Sigmoid colon (tissue), 4 donors: ENCODE measurements around the gene OR6C76.
"Not testable (repeated sequence)": the region's sequence is repeated elsewhere in the genome, so short reads cannot be mapped to it uniquely, and the experiment has no call there.

ENCODE experiments used
- CTCF ChIP-seq, 4 experiments: fragments of 450-650 bp in 3 of 4; fragments of 200-600 bp in 1 of 4; IDR thresholded peaks; one replicate each; pipeline ENCODE4 v1.5.1; 2016 to 2019; ENCODE audit warnings: antibody characterized with exemption in 4 of 4, mild to moderate bottlenecking in 3 of 4, moderate library complexity in 2 of 4
- POLR2A ChIP-seq, 2 donors: fragments of 450-650 bp; IDR thresholded peaks; one replicate each; pipeline ENCODE4 v1.6.1; 2016; ENCODE audit warnings: antibody characterized with exemption in 2 of 2, mild to moderate bottlenecking in 2 of 2, moderate library complexity in 2 of 2
- POLR2AphosphoS5 ChIP-seq, 4 donors: sonication (generic); formaldehyde crosslinking; IDR thresholded peaks; one replicate each; pipeline ENCODE4 v1.6.1; 2017; ENCODE audit warnings: antibody characterized with exemption in 4 of 4

GRCh38 chr12:55409133-55409532 lies 16.9 kb upstream of the OR6C76 start:
- not testable (repeated sequence) for TF ChIP-seq POLR2AphosphoS5, CTCF, POLR2A (IDR thresholded peaks at IDR 0.05)
